Vagina (tissue), 2 donors: ENCODE data around the gene IFNGR1.

Source experiments
- CTCF ChIP-seq, 3 experiments: fragments of 450-650 bp in 2 of 3; fragments of 200-600 bp in 1 of 3; sonication (generic) in 1 of 3; IDR thresholded peaks; one replicate each; pipeline ENCODE4 v1.5.1; 2017 to 2019; ENCODE audit warnings: antibody characterized with exemption in 3 of 3, mild to moderate bottlenecking in 2 of 3, moderate library complexity in 2 of 3
- POLR2A ChIP-seq, 2 donors: fragments of 450-650 bp; IDR thresholded peaks; one replicate each; pipeline ENCODE4 v1.6.1; 2017; ENCODE audit warnings: antibody characterized with exemption in 2 of 2, mild to moderate bottlenecking in 2 of 2, moderate library complexity in 2 of 2
- POLR2AphosphoS5 ChIP-seq, 2 donors: sonication (generic); formaldehyde crosslinking; IDR thresholded peaks; one replicate each; pipeline ENCODE4 v1.9.0; 2017; ENCODE audit warnings: antibody characterized with exemption in 2 of 2, mild to moderate bottlenecking in 2 of 2, low read depth in 1 of 2; ENCODE audit not compliant: insufficient read depth in 1 of 2

GRCh38 chr6:137261761-137262160 lies 42.6 kb upstream of the IFNGR1 start:
- TF ChIP-seq CTCF (IDR thresholded peaks at IDR 0.05) (no peak), POLR2AphosphoS5 (IDR thresholded peaks at IDR 0.05; ENCODE audit: insufficient read depth in 1 of 2, low read depth in 1 of 2) (peak in 1 of 2 donors; percentile 62), POLR2A (IDR thresholded peaks at IDR 0.05) (no peak)
